ENCODE measurements around the gene LCN15.
"Not testable (repeated sequence)": the region's sequence is repeated elsewhere in the genome, so short reads cannot be mapped to it uniquely, and the experiment has no call there.

LCN15 gene

GRCh38 chr9:136719195-136719880, 45.0 kb downstream of the LCN15 start:
- no peak for DNase-seq

DNA sequence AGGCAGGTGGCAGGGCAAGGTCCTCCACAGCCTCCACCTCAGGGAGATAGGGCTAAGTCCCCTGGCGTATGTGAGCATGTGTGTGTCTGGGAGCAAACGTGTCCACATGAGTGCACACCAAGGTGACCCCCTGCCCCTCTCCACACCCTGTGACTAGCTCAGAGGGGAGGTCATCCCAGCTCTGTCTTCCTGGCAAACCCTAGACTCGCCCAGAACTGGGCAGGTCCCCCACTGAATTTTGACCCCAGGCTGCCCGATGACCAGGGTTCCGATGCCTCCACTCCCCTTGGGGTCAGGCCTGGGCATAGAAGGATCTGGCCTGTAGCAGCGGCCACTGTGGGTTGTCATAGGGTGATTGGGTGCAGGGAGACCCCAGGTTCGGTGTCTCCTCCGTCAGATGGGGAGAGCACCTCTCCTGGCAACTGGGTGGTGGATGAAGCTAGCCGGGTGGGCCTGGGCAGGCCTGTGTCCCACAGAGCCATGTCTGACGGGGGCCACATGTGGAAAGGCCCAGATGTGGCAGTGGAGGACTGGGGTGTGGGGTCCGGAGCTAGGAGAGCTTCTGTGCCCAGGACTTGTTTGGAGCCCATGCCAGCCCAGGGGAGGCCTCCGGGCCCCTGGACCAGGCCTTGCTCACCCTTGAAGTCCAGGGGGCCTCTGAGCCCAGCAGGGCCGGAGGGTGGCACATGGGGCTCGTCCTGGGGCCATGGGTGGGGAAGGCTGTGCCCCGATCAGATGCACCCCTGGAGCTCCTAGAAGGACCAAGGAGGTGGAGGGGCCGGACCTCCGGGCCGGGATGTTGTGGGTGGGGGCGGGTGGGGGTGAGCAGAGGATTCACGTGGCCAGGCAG, 45.7 kb downstream of the LCN15 start:
- no peak for DNase-seq

DNA sequence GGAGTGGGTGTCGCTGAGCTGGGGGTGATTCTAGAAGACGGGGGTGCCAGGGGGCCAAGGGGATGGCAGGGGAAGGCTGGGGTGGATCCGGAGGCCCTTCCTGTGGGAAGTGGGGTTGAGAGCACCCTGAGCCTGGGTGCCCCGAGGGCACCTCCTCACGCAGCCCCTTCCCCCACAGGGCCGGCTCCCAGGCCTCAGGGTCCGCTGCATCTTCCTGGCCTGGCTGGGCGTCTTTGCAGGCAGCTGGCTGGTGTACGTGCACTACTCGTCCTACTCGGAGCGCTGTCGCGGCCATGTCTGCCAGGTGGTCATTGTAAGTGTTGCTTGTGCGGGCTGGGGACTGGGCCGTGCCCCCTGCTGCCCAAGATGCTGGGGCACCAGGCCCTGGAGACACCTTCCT, 46.9 kb downstream of the LCN15 start:
- DNase-seq = no peak

GRCh38 chr9:136714893-136715274, 49.4 kb downstream of the LCN15 start:
- DNase-seq = no peak

GRCh38 chr9:136714096-136714892, 50.0 kb downstream of the LCN15 start:
- no peak for DNase-seq

GRCh38 chr9:136713550-136713949, 50.8 kb downstream of the LCN15 start:
- no peak for DNase-seq

DNA sequence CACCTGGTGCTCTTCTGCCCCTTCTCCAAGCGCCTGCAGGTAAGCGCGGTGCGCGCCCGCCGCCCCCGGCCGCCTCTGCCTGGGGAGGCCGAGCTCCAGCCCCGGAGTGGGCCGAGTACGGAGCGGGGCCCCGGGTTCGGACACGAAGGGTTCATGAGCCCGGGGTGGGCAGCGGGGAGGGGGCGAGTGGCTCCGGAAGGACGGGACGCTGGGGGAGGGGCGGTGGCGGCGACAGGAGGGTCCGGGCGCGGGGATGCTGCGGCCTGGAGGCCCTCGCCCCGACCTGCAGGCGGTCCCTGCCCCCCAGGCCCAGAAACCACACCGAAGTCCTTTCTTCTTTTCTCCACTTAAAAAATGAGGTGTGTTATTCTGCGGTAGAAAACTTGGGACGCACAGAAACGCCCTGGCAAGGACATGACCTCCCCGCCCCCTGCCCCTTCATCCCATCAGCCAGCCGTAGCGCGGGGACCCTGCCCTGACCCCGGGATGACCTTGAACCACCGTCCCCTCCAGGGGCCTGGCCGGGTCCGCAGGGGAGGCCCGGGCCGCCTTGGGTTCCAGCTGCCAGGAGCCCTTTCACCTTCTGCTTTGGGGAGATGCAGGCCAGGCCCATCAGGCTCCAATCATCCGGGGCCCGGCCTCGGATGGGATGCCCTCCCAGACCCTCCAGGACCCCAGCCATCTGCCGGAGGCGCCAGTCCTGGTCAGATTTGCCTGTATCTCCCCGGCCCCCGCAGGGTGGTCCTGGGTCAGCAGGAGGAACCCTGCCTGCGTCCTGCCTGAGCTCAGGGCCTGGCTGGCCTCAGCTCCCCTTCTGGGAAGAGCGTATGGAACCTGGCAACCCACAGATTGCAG, 51.4 kb downstream of the LCN15 start:
- no peak for DNase-seq

GRCh38 chr9:136711751-136712689, 52.3 kb downstream of the LCN15 start, which contains the start of gene DIPK1B:
TSS of gene DIPK1B (plus strand) at chr9:136712572. CDS start at chr9:136712666, 94 bp downstream.
- no peak for DNase-seq

GRCh38 chr9:136711219-136711648, 53.1 kb downstream of the LCN15 start:
- not testable (repeated sequence) for DNase-seq

DNA sequence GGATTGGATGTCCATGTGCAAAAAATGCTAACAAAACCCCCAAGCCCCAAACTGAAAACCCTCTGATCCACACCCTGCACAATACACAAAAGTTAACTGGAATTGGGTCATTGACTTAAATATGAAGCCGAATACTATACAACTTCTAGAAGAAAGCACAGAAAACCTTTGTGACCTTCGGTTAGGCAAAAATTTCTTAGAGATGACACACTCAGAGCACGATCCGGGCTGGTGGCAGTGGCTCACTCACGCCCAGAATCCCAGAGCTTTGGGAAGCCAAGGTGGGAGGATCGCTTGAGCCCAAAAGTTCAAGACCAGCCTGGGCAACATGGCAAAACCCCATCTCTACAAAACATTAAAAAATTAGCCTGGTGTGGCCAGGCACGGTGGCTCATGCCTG, 53.8 kb downstream of the LCN15 start:
- no peak for DNase-seq
